IMR-90 (cell line): ENCODE measurements around the gene SLC25A21. TPM values are rescaled to one million over a fixed set of nuclear protein-coding genes. Genes with fewer than 3 reads are reported as not detected.

ENCODE experiments used
- ATAC-seq: fragments of 200-7000 bp; cut with Tn5 transposase; 2 replicates; pipeline ENCODE4 v1.9.1; 2020; ENCODE audit warnings: low read depth, mild to moderate bottlenecking, moderate library complexity
- BruUV-seq: library from RNA; stranded (reverse); fragments of 400-500 nt; replicated peaks from 2 replicates; lab custom pipeline; 2021; lab: Mats Ljungman, UMichigan
- CTCF ChIA-PET: fragments of 300-600 bp; formaldehyde crosslinking; extraction: SDS; loops from one replicate; lab custom pipeline; 2021; ENCODE audit warnings: antibody characterized with exemption; lab: Yijun Ruan, JAX
- POLR2A ChIA-PET: fragments of 300-600 bp; sonication (Branson Sonifier 250); formaldehyde crosslinking; loops from one replicate; lab custom pipeline; 2022; ENCODE audit warnings: antibody characterized with exemption; ENCODE audit not compliant: unreplicated experiment; lab: Charles Lee
- DNase-seq: peaks from one replicate; pipeline ENCODE4 v3.0.0; 2013
- H2AFZ ChIP-seq: replicated peaks from 2 replicates; pipeline ENCODE3; 2013; ENCODE audit warnings: low read length, mild to moderate bottlenecking; ENCODE audit not compliant: poor library complexity
- H2AK5ac ChIP-seq: 2 replicates; pipeline ENCODE4 v1.6.1; 2013; ENCODE audit warnings: low read depth, low read length, inconsistent platforms
- H2AK9ac ChIP-seq: replicated peaks from 2 replicates; pipeline ENCODE3; 2013; ENCODE audit warnings: mild to moderate bottlenecking, low read depth, low read length, moderate library complexity; ENCODE audit not compliant: poor library complexity
- H2BK120ac ChIP-seq: 2 replicates; pipeline ENCODE4 v1.6.1; 2013; ENCODE audit warnings: low read depth, low read length, inconsistent platforms
- H2BK15ac ChIP-seq: 3 replicates; pipeline ENCODE4 v1.6.1; 2013; ENCODE audit warnings: low read depth, low read length, inconsistent platforms
- H2BK20ac ChIP-seq: 2 replicates; pipeline ENCODE4 v1.6.1; 2013; ENCODE audit warnings: low read depth, mild to moderate bottlenecking, inconsistent platforms, low read length, moderate library complexity
- H2BK5ac ChIP-seq: 2 replicates; pipeline ENCODE4 v1.6.1; 2013; ENCODE audit warnings: mild to moderate bottlenecking, low read depth, low read length, inconsistent platforms; ENCODE audit not compliant: poor library complexity, severe bottlenecking
- H3K14ac ChIP-seq: replicated peaks from 2 replicates; pipeline ENCODE4 v1.6.1; 2013; ENCODE audit warnings: low read depth, low read length, inconsistent platforms
- H3K18ac ChIP-seq: 2 replicates; pipeline ENCODE4 v1.6.1; 2013; ENCODE audit warnings: low read depth, low read length, control low read depth
- H3K23ac ChIP-seq: 2 replicates; pipeline ENCODE4 v1.6.1; 2013; ENCODE audit warnings: low read depth, low read length, inconsistent platforms
- H3K27ac ChIP-seq: 2 replicates; pipeline ENCODE4 v1.5.1; 2013; ENCODE audit warnings: mild to moderate bottlenecking, control low read depth, low read length; ENCODE audit not compliant: insufficient read depth
- H3K27me3 ChIP-seq: 2 replicates; pipeline ENCODE4 v1.6.1; 2013; ENCODE audit warnings: low read length; ENCODE audit not compliant: control insufficient read depth, insufficient read depth
- H3K36me3 ChIP-seq: 2 replicates; pipeline ENCODE4 v1.6.1; 2013; ENCODE audit warnings: low read length, mixed read lengths; ENCODE audit not compliant: control insufficient read depth, insufficient read depth
- H3K4ac ChIP-seq: 2 replicates; pipeline ENCODE4 v1.6.1; 2013; ENCODE audit warnings: low read depth, low read length, inconsistent platforms
- H3K4me1 ChIP-seq: 2 replicates; pipeline ENCODE4 v1.6.1; 2013; ENCODE audit warnings: low read length, mixed read lengths; ENCODE audit not compliant: control insufficient read depth, insufficient read depth
- H3K4me2 ChIP-seq: 2 replicates; pipeline ENCODE4 v1.6.1; 2013; ENCODE audit warnings: low read depth, mild to moderate bottlenecking, control low read depth, low read length, moderate library complexity
- H3K4me3 ChIP-seq: 2 replicates; pipeline ENCODE4 v1.5.1; 2013; ENCODE audit warnings: low read depth, mild to moderate bottlenecking, control low read depth, low read length, moderate library complexity; ENCODE audit not compliant: insufficient read depth
- H3K56ac ChIP-seq: 2 replicates; pipeline ENCODE4 v1.6.1; 2013; ENCODE audit warnings: low read length, inconsistent platforms; ENCODE audit not compliant: insufficient read depth; ENCODE audit errors: extremely low read depth
- H3K79me1 ChIP-seq, 2 experiments: 2 replicates each; pipeline ENCODE4 v1.6.1; 2013; ENCODE audit warnings: low read length in 2 of 2, inconsistent platforms in 1 of 2, low read depth in 1 of 2
- H3K9ac ChIP-seq: 2 replicates; pipeline ENCODE4 v1.6.1; 2013; ENCODE audit warnings: low read depth, low read length, control low read depth
- H3K9me1 ChIP-seq: 2 replicates; pipeline ENCODE4 v1.6.1; 2013; ENCODE audit warnings: low read length, inconsistent platforms; ENCODE audit not compliant: insufficient read depth
- H3K9me3 ChIP-seq: 2 replicates; pipeline ENCODE4 v1.6.1; 2013; ENCODE audit warnings: low read length; ENCODE audit not compliant: control insufficient read depth, insufficient read depth
- H4K20me1 ChIP-seq: 2 replicates; pipeline ENCODE4 v1.6.1; 2013; ENCODE audit warnings: low read length, inconsistent platforms; ENCODE audit not compliant: insufficient read depth
- H4K5ac ChIP-seq: 2 replicates; pipeline ENCODE4 v1.6.1; 2013; ENCODE audit warnings: mild to moderate bottlenecking, low read depth, low read length, control low read depth
- H4K8ac ChIP-seq, 2 experiments: 2 replicates each; pipeline ENCODE4 v1.6.1; 2013; ENCODE audit warnings: low read depth in 2 of 2, low read length in 2 of 2, control low read depth in 1 of 2, inconsistent platforms in 1 of 2
- H4K91ac ChIP-seq: 2 replicates; pipeline ENCODE4 v1.6.1; 2013; ENCODE audit warnings: low read depth, low read length, inconsistent platforms; ENCODE audit not compliant: insufficient read depth
- CEBPB ChIP-seq: IDR thresholded peaks from 2 replicates; pipeline ENCODE4 v1.6.1; 2012; ENCODE audit warnings: low read depth, low read length, improper control_type of control experiment
- CHD1 ChIP-seq: IDR thresholded peaks from 2 replicates; pipeline ENCODE4 v1.6.1; 2012; ENCODE audit warnings: low read depth, low read length, improper control_type of control experiment
- WGBS, 2 experiments: methylation state at CpG; one replicate each; pipeline versions ENCODE4 v1.1.5 to v1.1.7; 2013; ENCODE audit warnings: missing lambda C conversion rate in 2 of 2; ENCODE audit not compliant: insufficient read length in 1 of 2; ENCODE audit errors: extremely low coverage in 2 of 2; 5-methylcytosine and 5-hydroxymethylcytosine counted together
- dilution Hi-C: fragments of 300-500 bp; cut with HindIII; formaldehyde crosslinking; loops from one replicate; pipeline ENCODE4 v1.14.3; 2018; ENCODE audit warnings: low sequenced_read_pairs; ENCODE audit not compliant: unreplicated experiment
- in situ Hi-C: fragments of 300-500 bp; cut with MboI; formaldehyde crosslinking; loops from 3 replicates; pipeline ENCODE4 v1.14.3; 2019; ENCODE audit warnings: low sequenced_read_pairs, inconsistent platforms, mixed read lengths
- intact Hi-C: fragments of 100-400 bp; cut with micrococcal nuclease; formaldehyde crosslinking; loops from 2 replicates; pipeline ENCODE4 v1.10.0; 2022
- polyA plus RNA-seq, 3 experiments: library from polyadenylated mRNA; depleted of rRNA; stranded (reverse); fragments of >200 nt; gene quantifications; 2 replicates each; pipeline ENCODE4 v1.2.3, GENCODE V29; 2012; ENCODE audit warnings: low replicate concordance in 1 of 3
- total RNA-seq: library from RNA; depleted of rRNA; stranded (reverse); fragments of >200 nt; gene quantifications from 2 replicates; pipeline ENCODE4 v1.2.3, GENCODE V29; 2012

The SLC25A21 gene
- total and polyA plus RNA-seq, 2 of the 4 experiments (the other 2 are of a cell fraction) = 0.62 to 0.90 TPM

GRCh38 chr14:36674659-36675058 is 497.7 kb downstream of the SLC25A21 start:
- no CpG with 5 or more reads among the region's 3 CpGs for WGBS, 2 experiments
- H3K9me3 ChIP-seq = no peaks in the 10 kb centered on the region
- H4K91ac ChIP-seq = no peak overlapping the region
- no peak overlapping the region for H3K4me2 ChIP-seq
- H3K56ac ChIP-seq = no peak overlapping the region
- H3K9me1 ChIP-seq = no peaks in the 10 kb centered on the region
- H3K9ac ChIP-seq = no peak overlapping the region
- ATAC-seq (no peak), DNase-seq (no peak)
- no peaks in the 10 kb centered on the region for H3K79me1 ChIP-seq
- TF ChIP-seq CHD1 (no peak), CEBPB (no peak)
- in situ Hi-C loops (no loop called here), dilution Hi-C loops (no loop called here), intact Hi-C loops (no loop called here)
- no peak overlapping the region for H2BK15ac ChIP-seq
- no TSS peak for BruUV-seq
- H3K23ac ChIP-seq = no peak overlapping the region
- ChIA-PET POLR2A (no interaction called here), CTCF (no interaction called here)
- H3K4me3 ChIP-seq = no peak overlapping the region
- no peak overlapping the region for H3K27ac ChIP-seq
- H2AK9ac ChIP-seq = no peak overlapping the region
- no peaks in the 10 kb centered on the region for H3K36me3 ChIP-seq
- H4K20me1 ChIP-seq = no peaks in the 10 kb centered on the region
- no peak overlapping the region for H2BK20ac ChIP-seq
- H2AK5ac ChIP-seq = no peak overlapping the region
- no peak overlapping the region for H4K5ac ChIP-seq
- no peak overlapping the region for H3K14ac ChIP-seq
- H2BK120ac ChIP-seq = no peak overlapping the region
- H3K4ac ChIP-seq = no peak overlapping the region
- no peak overlapping the region for H4K8ac ChIP-seq
- H3K18ac ChIP-seq = no peak overlapping the region
- peaks cover 2% of the 10 kb centered on the region; the same call in 1 of the 2 replicates for H3K27me3 ChIP-seq
- H2BK5ac ChIP-seq = no peak overlapping the region
- H3K4me1 ChIP-seq = no peaks in the 10 kb centered on the region
- H2AFZ ChIP-seq = no peak overlapping the region
